Neural crest cell (in vitro differentiated cells): Measurements from ENCODE around the gene SPINT1. TPM values are rescaled to one million over a fixed set of nuclear protein-coding genes. Genes with fewer than 3 reads are reported as not detected.

ENCODE experiments used
- DNase-seq: peaks from one replicate; pipeline ENCODE4 v3.0.0; 2021; ENCODE audit warnings: low read depth, mixed read lengths, low spot score
- H3K27ac Mint-ChIP-seq: one replicate; pipeline ENCODE4 v1.8.0; 2021; ENCODE audit warnings: mild to moderate bottlenecking, mixed read lengths; ENCODE audit not compliant: unreplicated experiment
- H3K27me3 Mint-ChIP-seq: 2 replicates; pipeline ENCODE4 v1.8.0; 2021; ENCODE audit warnings: low read depth, mild to moderate bottlenecking, mixed read lengths
- H3K36me3 Mint-ChIP-seq: 2 replicates; pipeline ENCODE4 v1.8.0; 2021; ENCODE audit warnings: low read depth, mild to moderate bottlenecking, mixed read lengths
- H3K4me1 Mint-ChIP-seq: 2 replicates; pipeline ENCODE4 v1.8.0; 2021; ENCODE audit warnings: mixed read lengths
- H3K4me3 Mint-ChIP-seq: one replicate; pipeline ENCODE4 v1.8.0; 2021; ENCODE audit warnings: mild to moderate bottlenecking, mixed read lengths
- H3K9me3 Mint-ChIP-seq: 2 replicates; pipeline ENCODE4 v1.8.0; 2021; ENCODE audit warnings: mixed read lengths
- total RNA-seq: library from RNA; stranded (reverse); gene quantifications from 2 replicates; pipeline ENCODE4 v1.2.1, GENCODE V29; 2021
- TF ChIP-seq, protein P1 (sequence below): fragments of 200-600 bp; sonication (generic); conservative IDR thresholded peaks from 2 replicates; pipeline ENCODE4 v1.5.0; 2021; ENCODE audit warnings: antibody characterized with exemption, mild to moderate bottlenecking

Gene SPINT1
- total RNA-seq, 1 donor from 2014 or later: 1.0 TPM

DNA sequence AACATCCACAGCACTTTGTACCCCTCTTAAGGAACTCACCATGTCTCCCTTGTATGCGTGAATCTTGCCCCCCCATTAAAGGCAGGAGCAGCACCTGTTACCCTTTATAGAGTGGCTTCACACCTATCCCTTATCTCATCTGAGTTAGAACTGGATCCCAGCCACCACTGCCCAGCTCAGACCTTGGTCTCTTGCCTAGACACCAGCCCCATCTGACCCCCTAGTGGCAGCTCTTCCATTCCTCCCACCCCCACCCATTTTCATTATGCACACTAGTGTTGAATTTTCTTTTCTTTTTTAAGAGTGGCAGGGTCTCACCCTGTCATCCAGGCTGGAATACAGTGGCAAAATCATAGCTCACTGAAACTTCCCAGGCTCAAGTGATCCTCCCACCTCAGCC lies 40.2 kb upstream of the SPINT1 start:
- TF ChIP-seq, protein P1, sequence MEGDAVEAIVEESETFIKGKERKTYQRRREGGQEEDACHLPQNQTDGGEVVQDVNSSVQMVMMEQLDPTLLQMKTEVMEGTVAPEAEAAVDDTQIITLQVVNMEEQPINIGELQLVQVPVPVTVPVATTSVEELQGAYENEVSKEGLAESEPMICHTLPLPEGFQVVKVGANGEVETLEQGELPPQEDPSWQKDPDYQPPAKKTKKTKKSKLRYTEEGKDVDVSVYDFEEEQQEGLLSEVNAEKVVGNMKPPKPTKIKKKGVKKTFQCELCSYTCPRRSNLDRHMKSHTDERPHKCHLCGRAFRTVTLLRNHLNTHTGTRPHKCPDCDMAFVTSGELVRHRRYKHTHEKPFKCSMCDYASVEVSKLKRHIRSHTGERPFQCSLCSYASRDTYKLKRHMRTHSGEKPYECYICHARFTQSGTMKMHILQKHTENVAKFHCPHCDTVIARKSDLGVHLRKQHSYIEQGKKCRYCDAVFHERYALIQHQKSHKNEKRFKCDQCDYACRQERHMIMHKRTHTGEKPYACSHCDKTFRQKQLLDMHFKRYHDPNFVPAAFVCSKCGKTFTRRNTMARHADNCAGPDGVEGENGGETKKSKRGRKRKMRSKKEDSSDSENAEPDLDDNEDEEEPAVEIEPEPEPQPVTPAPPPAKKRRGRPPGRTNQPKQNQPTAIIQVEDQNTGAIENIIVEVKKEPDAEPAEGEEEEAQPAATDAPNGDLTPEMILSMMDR: no peak
- Mint-ChIP-seq H3K36me3 (peaks cover 3% of the 10 kb centered on the region), H3K4me3 (peak overlapping the region; percentile 1), H3K27ac (no peak overlapping the region), H3K9me3 (no peaks in the 10 kb centered on the region), H3K4me1 (peaks cover 37% of the 10 kb centered on the region), H3K27me3 (no peaks in the 10 kb centered on the region)
- DNase-seq: no peak

DNA sequence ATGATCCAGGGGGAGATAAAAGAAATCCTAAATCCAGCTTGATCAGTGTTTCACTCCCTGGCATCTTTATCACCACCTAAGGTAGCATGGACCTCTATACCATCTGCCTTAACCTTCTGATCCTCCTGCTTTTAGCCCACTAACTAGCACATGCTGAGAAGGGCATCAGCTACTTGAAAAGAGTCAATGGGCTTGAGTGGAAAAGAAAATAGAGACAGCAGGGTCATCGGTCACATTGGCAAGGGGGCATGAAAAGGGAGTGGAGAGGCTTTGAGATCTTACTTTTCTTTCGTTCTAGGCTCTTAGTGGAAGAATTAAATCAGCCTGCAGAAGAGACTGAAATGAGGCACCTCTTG lies 37.2 kb upstream of the SPINT1 start:
- H3K4me3 Mint-ChIP-seq: peak overlapping the region; percentile 93
- no peaks in the 10 kb centered on the region for H3K9me3 Mint-ChIP-seq
- H3K27ac Mint-ChIP-seq: peak overlapping the region; percentile 97
- peaks cover 26% of the 10 kb centered on the region for H3K4me1 Mint-ChIP-seq
- TF ChIP-seq, protein P1: no peak
- peaks cover 2% of the 10 kb centered on the region for H3K36me3 Mint-ChIP-seq
- no peaks in the 10 kb centered on the region for H3K27me3 Mint-ChIP-seq
- no peak for DNase-seq

DNA sequence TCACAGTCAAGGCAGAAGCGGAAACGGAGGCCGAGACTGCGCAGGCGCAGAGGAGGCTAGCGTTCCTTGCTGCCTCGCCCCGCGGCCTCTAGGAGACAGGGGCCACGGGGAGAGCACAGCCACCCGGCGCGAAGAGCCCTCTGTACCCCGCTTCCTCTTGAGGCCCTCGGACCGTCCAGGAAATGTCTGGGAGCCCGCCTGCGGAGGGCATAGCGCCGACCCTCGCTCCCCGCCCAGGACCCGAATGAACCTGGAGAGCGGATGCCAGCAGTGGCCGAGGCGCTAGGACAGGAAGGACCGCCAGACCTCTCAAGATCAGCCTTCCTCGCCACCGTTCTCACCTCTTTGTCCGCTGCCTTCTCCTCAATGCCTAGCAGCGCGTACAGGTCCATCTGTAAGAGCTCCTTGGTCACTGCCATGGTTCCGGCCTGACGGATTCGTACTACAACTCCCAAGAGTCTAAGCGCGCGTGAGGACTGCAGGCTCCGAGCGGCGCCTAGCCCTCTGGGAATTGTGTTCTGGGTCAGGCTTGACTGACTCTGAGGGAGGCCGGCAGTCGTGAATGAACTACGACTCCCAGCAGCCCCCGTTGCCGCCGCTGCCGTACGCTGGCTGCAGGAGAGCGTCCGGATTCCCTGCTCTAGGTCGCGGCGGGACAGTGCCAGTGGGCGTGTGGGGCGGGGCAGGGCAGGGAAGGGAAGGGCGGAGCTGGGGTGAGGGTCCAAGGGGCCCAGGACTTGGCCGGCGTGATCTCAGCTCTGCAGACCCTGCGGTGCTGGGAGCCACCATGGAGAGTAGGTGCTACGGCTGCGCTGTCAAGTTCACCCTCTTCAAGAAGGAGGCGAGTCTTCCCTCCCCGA lies 36.6 kb upstream of the SPINT1 start, which contains the start of the genes DNAJC17 and ZFYVE19:
Gene DNAJC17, minus strand, starts transcription at position 446 of the 860 bp plus-strand sequence. Its CDS starts 27 bp downstream, at position 419.
Gene ZFYVE19, plus strand, starts transcription at position 62 of the 860 bp plus-strand sequence. Its CDS starts 501 bp downstream, at position 563.
- H3K4me3 Mint-ChIP-seq: peak within 1 kb of the TSS; percentile 93
- TF ChIP-seq, protein P1: peak; percentile 30
- no peaks in the 10 kb centered on the region for H3K9me3 Mint-ChIP-seq
- no peaks in the 10 kb centered on the region for H3K36me3 Mint-ChIP-seq
- DNase-seq: peak; percentile 89
- H3K27me3 Mint-ChIP-seq: no peaks in the 10 kb centered on the region
- H3K27ac Mint-ChIP-seq: peak within 1 kb of the TSS; percentile 97
- H3K4me1 Mint-ChIP-seq: peaks cover 23% of the 10 kb centered on the region

DNA sequence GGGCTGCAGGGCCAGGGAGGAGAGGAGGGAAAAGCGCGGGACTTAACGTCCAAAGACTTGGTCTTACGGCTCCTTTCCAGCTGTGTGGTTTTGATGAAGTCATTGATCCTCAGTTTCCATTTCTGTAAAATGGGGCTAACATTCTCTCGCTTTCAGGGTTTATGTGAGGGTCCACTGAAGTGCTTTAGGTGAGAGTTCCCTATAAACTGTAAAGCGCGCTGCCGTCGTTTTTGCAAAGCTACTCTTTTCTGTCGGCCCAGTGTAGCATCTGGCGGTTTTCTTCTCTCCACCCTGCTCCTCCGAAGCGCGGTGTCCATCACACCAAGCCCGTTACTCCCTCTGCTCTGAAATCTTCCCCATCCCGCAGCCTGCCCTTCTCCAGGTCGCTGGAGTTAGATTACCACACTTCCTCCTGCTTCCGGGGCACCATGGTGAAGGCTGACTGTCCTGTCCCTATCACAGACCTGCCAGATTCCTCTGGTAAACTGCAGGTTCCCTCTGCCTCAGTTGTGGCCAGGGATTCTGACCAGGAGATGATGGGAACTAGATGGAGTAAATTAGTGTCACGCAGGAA lies 35.9 kb upstream of the SPINT1 start:
- H3K9me3 Mint-ChIP-seq: no peaks in the 10 kb centered on the region
- DNase-seq: no peak
- no peaks in the 10 kb centered on the region for H3K36me3 Mint-ChIP-seq
- H3K4me3 Mint-ChIP-seq: peak overlapping the region; percentile 93
- peaks cover 23% of the 10 kb centered on the region for H3K4me1 Mint-ChIP-seq
- TF ChIP-seq, protein P1: no peak
- H3K27ac Mint-ChIP-seq: peak overlapping the region; percentile 68
- no peaks in the 10 kb centered on the region for H3K27me3 Mint-ChIP-seq

DNA sequence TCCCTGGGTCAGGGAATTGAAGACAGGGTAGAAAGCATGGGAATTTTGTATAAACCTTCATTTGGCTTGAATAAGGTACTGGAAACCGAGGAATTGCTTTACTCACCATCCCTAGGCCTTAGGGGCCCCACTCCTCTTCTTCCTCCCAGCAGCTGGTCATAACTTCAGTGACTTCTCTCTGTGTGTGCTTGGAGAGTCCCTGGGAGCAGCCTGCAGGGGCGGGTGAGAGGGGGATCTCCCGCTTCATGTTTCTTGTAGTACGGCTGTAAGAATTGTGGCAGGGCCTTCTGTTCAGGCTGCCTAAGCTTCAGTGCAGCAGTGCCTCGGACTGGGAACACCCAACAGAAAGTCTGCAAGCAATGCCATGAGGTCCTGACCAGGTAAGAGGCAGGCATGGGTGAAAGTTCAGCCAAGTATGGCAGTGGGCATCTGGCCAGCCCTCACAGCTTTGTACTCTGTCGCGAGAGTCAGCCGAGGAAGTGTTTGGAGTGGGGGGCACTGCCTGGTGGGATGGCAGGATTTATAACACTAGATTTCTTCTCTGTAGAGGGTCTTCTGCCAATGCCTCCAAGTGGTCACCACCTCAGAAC lies 34.9 kb upstream of the SPINT1 start:
- H3K27ac Mint-ChIP-seq: no peak overlapping the region
- H3K9me3 Mint-ChIP-seq: no peaks in the 10 kb centered on the region
- TF ChIP-seq, protein P1: no peak
- H3K4me1 Mint-ChIP-seq: peaks cover 23% of the 10 kb centered on the region
- no peaks in the 10 kb centered on the region for H3K27me3 Mint-ChIP-seq
- DNase-seq: no peak
- H3K36me3 Mint-ChIP-seq: no peaks in the 10 kb centered on the region
- H3K4me3 Mint-ChIP-seq: peak overlapping the region; percentile 93
